Measurements from ENCODE around the gene SYNE2.

DNA sequence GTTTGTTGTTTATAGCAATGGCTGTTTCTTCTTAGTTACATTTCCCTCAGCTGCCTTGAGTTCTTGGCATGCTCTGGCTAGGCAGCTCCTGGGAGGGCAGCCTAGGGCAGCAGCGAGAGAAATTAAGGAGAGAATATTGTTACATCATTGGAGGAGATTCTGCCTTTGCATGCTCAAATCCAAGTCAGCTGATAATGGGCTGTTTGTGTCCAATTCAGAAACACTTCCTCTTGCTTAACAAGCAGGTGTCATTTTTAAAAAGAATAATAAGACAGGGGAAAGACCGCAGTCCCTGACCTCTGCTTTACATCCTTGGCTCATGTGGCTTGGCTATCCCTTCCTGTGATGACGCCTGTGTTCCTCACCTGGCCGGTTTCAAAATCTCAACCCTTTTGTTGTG is 364.5 kb downstream of the SYNE2 start:
- TF ChIP-seq, protein P1, sequence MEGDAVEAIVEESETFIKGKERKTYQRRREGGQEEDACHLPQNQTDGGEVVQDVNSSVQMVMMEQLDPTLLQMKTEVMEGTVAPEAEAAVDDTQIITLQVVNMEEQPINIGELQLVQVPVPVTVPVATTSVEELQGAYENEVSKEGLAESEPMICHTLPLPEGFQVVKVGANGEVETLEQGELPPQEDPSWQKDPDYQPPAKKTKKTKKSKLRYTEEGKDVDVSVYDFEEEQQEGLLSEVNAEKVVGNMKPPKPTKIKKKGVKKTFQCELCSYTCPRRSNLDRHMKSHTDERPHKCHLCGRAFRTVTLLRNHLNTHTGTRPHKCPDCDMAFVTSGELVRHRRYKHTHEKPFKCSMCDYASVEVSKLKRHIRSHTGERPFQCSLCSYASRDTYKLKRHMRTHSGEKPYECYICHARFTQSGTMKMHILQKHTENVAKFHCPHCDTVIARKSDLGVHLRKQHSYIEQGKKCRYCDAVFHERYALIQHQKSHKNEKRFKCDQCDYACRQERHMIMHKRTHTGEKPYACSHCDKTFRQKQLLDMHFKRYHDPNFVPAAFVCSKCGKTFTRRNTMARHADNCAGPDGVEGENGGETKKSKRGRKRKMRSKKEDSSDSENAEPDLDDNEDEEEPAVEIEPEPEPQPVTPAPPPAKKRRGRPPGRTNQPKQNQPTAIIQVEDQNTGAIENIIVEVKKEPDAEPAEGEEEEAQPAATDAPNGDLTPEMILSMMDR (IDR thresholded peaks at IDR 0.05): no peak
- no peak for TF ChIP-seq EZH2phosphoT487 (IDR thresholded peaks at IDR 0.05)
- no peak for TF ChIP-seq EZH2 (IDR thresholded peaks at IDR 0.05)

Data from neural progenitor cell (in vitro differentiated cells).